Endothelial cell of umbilical vein (primary cell): ENCODE results near the gene BDKRB2. TPM values are rescaled to one million over a fixed set of nuclear protein-coding genes. Genes with fewer than 3 reads are reported as not detected.

ENCODE experiments used
- BruUV-seq: library from RNA; stranded (reverse); fragments of 400-500 nt; replicated peaks from 2 replicates; lab custom pipeline; 2021; lab: Mats Ljungman, UMichigan
- CTCF ChIA-PET: fragments of 300-600, 350-600 bp; sonication (Branson Sonifier 250); formaldehyde crosslinking; loops from one replicate; lab custom pipeline; 2021; ENCODE audit warnings: antibody characterized with exemption, inconsistent platforms; lab: Charles Lee
- POLR2A ChIA-PET: fragments of 300-600, 350-600 bp; sonication (Branson Sonifier 250); formaldehyde crosslinking; loops from one replicate; lab custom pipeline; 2021; ENCODE audit warnings: antibody characterized with exemption, inconsistent platforms; lab: Charles Lee
- DNase-seq: peaks from one replicate; pipeline ENCODE4 v3.0.0-alpha.2; 2011; ENCODE audit warnings: low read depth, low spot score
- FAIRE-seq: peaks from 2 replicates; lab custom pipeline; 2011; peaks lifted over from hg19 to GRCh38; lab: Jason Lieb, UNC
- H2AFZ ChIP-seq: 2 replicates; pipeline ENCODE4 v1.6.0; 2012; ENCODE audit warnings: low read depth, low read length, control low read depth, inconsistent platforms
- H3K27ac ChIP-seq: 2 replicates; pipeline ENCODE4 v1.5.1; 2011; ENCODE audit warnings: low read depth, mild to moderate bottlenecking, control low read depth, low read length, moderate library complexity; ENCODE audit not compliant: insufficient read depth
- H3K27me3 ChIP-seq, 2 experiments: 2 replicates each; pipeline versions ENCODE4 v1.6.0 to v1.6.1; 2011; ENCODE audit warnings: low read length in 2 of 2, mixed read lengths in 1 of 2; ENCODE audit not compliant: control insufficient read depth in 2 of 2, insufficient read depth in 2 of 2
- H3K36me3 ChIP-seq, 2 experiments: 2 replicates in 1 of 2; 3 replicates in 1 of 2; pipeline ENCODE4 v1.5.1; 2011; ENCODE audit warnings: low read length in 2 of 2, mild to moderate bottlenecking in 1 of 2, moderate library complexity in 1 of 2; ENCODE audit not compliant: control insufficient read depth in 2 of 2, insufficient read depth in 2 of 2; ENCODE audit errors: extremely low read depth in 1 of 2
- H3K4me1 ChIP-seq: 3 replicates; pipeline ENCODE4 v1.5.1; 2011; ENCODE audit warnings: mild to moderate bottlenecking, low read length; ENCODE audit not compliant: control insufficient read depth, insufficient read depth; ENCODE audit errors: extremely low read depth
- H3K4me2 ChIP-seq: 2 replicates; pipeline ENCODE4 v1.6.1; 2011; ENCODE audit warnings: low read length, control low read depth, mixed read lengths; ENCODE audit not compliant: insufficient read depth
- H3K4me3 ChIP-seq, 3 experiments: fragments of 200-600 bp in 1 of 3; sonication (generic), shearing (Covaris generic) in 1 of 3; replicated peaks in 1 of 3; 2 replicates each; pipeline ENCODE4 v1.5.1; 2011 to 2016; ENCODE audit warnings: control low read depth in 3 of 3, low read length in 3 of 3, mild to moderate bottlenecking in 2 of 3, inconsistent platforms in 1 of 3, low read depth in 1 of 3, moderate library complexity in 1 of 3; ENCODE audit not compliant: insufficient read depth in 1 of 3
- H3K79me2 ChIP-seq: 2 replicates; pipeline ENCODE4 v1.6.0; 2012; ENCODE audit warnings: low read length, inconsistent platforms; ENCODE audit not compliant: control insufficient read depth, insufficient read depth
- H3K9ac ChIP-seq: replicated peaks from 2 replicates; pipeline ENCODE3; 2011; ENCODE audit warnings: low read length, control low read depth; ENCODE audit not compliant: insufficient read depth; ENCODE audit errors: extremely low read depth
- H3K9me1 ChIP-seq: replicated peaks from 3 replicates; pipeline ENCODE4 v1.6.0; 2011; ENCODE audit warnings: mild to moderate bottlenecking, low read length; ENCODE audit not compliant: control insufficient read depth, insufficient read depth; ENCODE audit errors: extremely low read depth
- H3K9me3 ChIP-seq: replicated peaks from 2 replicates; pipeline ENCODE4 v1.5.1; 2012; ENCODE audit warnings: low read length, inconsistent platforms; ENCODE audit not compliant: control insufficient read depth, insufficient read depth
- H4K20me1 ChIP-seq: replicated peaks from 2 replicates; pipeline ENCODE3; 2011; ENCODE audit warnings: mild to moderate bottlenecking, low read length; ENCODE audit not compliant: control insufficient read depth, insufficient read depth; ENCODE audit errors: extremely low read depth
- EZH2 ChIP-seq: IDR thresholded peaks from 2 replicates; pipeline ENCODE4 v1.6.1; 2012; ENCODE audit warnings: borderline replicate concordance, low read depth, mild to moderate bottlenecking, moderate library complexity, low read length, inconsistent platforms; ENCODE audit not compliant: severe bottlenecking
- FOS ChIP-seq: IDR thresholded peaks from 2 replicates; pipeline ENCODE4 v1.6.1; 2011; ENCODE audit warnings: mild to moderate bottlenecking, low read length, moderate library complexity, borderline replicate concordance; ENCODE audit not compliant: insufficient read depth
- GATA2 ChIP-seq: IDR thresholded peaks from 2 replicates; pipeline ENCODE4 v1.7.0; 2011; ENCODE audit warnings: low read depth, mild to moderate bottlenecking, moderate library complexity, mixed read lengths, low read length; ENCODE audit not compliant: insufficient read length, insufficient read depth
- JUN ChIP-seq: IDR thresholded peaks from 2 replicates; pipeline ENCODE4 v1.6.1; 2011; ENCODE audit warnings: borderline replicate concordance, low read depth; ENCODE audit not compliant: insufficient read length, insufficient read depth
- MAX ChIP-seq: IDR thresholded peaks from 2 replicates; pipeline ENCODE4 v1.6.1; 2011; ENCODE audit not compliant: insufficient read depth, insufficient read length
- MYC ChIP-seq: IDR thresholded peaks from one replicate; pipeline ENCODE4 v1.6.1; 2011; ENCODE audit warnings: mild to moderate bottlenecking, low read depth, low read length
- POLR2A ChIP-seq: IDR thresholded peaks from 2 replicates; pipeline ENCODE4 v1.6.1; 2012; ENCODE audit warnings: low read depth, mild to moderate bottlenecking, control low read depth, low read length
- POLR2AphosphoS5 ChIP-seq: IDR thresholded peaks from 2 replicates; pipeline ENCODE4 v1.6.1; 2012; ENCODE audit warnings: low read depth, mild to moderate bottlenecking, control low read depth, low read length, moderate library complexity; ENCODE audit not compliant: insufficient read depth
- dilution Hi-C: fragments of 300-500 bp; cut with MboI; formaldehyde crosslinking; loops from one replicate; pipeline ENCODE4 v1.15.0; 2019; ENCODE audit warnings: low sequenced_read_pairs; ENCODE audit not compliant: extremely low pct_ligation_motif_present
- intact Hi-C: fragments of 100-400 bp; cut with micrococcal nuclease; formaldehyde crosslinking; loops from one replicate; pipeline ENCODE4 v1.10.0; 2022
- polyA plus RNA-seq, 4 experiments: library from polyadenylated mRNA; depleted of rRNA in 3 of 4; stranded (reverse) in 3 of 4; unstranded in 1 of 4; fragments of >200 nt; gene quantifications; 2 replicates each; pipeline versions ENCODE4 v1.2.1 to v1.2.3, GENCODE V29; 2011 to 2012; ENCODE audit warnings: missing spikeins in 1 of 4
- total RNA-seq: library from RNA; stranded (reverse); gene quantifications from 2 replicates; pipeline ENCODE4 v1.2.3, GENCODE V29; 2021
- TF ChIP-seq, protein P1 (sequence below), 2 donors: IDR thresholded peaks; 1 replicate in 1 of 2; 2 replicates in 1 of 2; pipeline ENCODE4 v1.5.1; 2011; ENCODE audit warnings: low read length in 2 of 2, mild to moderate bottlenecking in 2 of 2, moderate library complexity in 2 of 2, control low read depth in 1 of 2, inconsistent platforms in 1 of 2, low read depth in 1 of 2; ENCODE audit not compliant: insufficient read depth in 1 of 2; ENCODE audit errors: extremely low read depth in 1 of 2

BDKRB2 gene
- total and polyA plus RNA-seq, 2 donors (not counting 3 experiments of a cell fraction or from before 2014, with no cell fraction given), result 0.22 to 0.77 TPM

DNA sequence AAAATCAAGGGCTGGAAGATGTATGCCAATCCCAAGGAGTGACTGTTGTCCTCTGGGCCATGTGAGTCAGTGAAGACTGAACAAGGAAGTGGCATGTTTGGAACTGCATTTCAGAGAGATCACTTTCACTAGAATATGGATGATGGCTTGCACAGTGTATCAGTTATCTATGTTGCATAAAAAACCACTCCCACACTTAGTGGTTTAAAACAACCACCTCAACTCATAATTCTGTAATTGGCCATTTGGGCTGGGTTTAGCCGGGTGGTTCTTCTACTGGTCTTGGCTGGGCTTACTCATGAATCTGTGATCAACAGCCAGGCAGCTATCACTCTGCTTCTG is 66.8 kb downstream of the BDKRB2 start:
- H3K9ac ChIP-seq, result no peak overlapping the region
- ChIA-PET CTCF (no interaction called here), POLR2A (no interaction called here)
- intact Hi-C loops, result no loop called here
- H3K36me3 ChIP-seq, result no peaks in the 10 kb centered on the region
- no peaks in the 10 kb centered on the region for H3K9me1 ChIP-seq
- no peaks in the 10 kb centered on the region for H3K9me3 ChIP-seq
- TF ChIP-seq POLR2AphosphoS5, result no peak
- no peak overlapping the region for H2AFZ ChIP-seq
- H3K4me1 ChIP-seq, result no peaks in the 10 kb centered on the region
- no TSS peak for BruUV-seq
- DNase-seq (no peak), FAIRE-seq (no peak)
- dilution Hi-C loops, result no loop called here
- no peak overlapping the region for H3K4me3 ChIP-seq
- H3K4me2 ChIP-seq, result no peak overlapping the region
- H3K27me3 ChIP-seq, result no peaks in the 10 kb centered on the region
- no peak overlapping the region for H3K27ac ChIP-seq
- H3K79me2 ChIP-seq, result no peaks in the 10 kb centered on the region
- no peaks in the 10 kb centered on the region for H4K20me1 ChIP-seq

DNA sequence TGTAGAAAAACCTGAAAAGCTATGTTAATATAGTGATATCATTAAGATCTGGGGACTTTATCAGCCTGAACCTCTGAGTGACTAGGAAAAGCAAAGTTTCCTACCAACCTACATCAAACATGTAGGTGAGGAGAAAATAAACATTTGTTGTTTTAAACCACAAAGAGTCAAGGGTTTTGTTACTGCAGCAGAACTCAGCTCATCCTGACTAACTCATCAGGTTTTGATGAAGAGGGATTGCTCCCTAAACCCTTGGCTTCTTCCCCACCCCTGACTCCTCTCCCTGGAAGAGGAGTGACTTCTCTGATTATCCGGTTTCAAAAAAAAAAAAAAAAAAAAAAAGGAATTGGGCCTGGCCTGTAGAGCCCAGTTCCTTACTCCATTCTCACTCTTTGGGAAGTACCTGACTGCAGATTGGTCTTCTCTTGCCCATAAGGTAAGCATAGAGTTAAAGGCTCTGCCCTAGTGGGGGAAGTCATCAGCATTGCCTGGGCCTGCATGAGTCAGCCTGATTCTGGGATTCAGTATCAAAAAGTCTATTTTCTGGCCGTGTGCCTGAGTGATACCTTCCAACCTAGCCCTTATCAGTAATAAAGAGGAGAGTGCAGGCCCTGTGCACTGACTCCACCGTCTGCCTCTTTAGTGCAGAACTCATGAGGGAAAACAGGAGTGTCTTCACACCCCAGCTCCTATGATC is 68.3 kb downstream of the BDKRB2 start:
- H3K9ac ChIP-seq, result no peak overlapping the region
- ChIA-PET POLR2A (no interaction called here), CTCF (interaction anchor here (1.0 to 1.2 kb wide), 2 partner anchors 172 to 706 kb away, joined by 3 to 4 read pairs; no protein-coding TSS in a partner anchor)
- H3K9me1 ChIP-seq, result no peaks in the 10 kb centered on the region
- no peaks in the 10 kb centered on the region for H3K9me3 ChIP-seq
- dilution Hi-C loops (no loop called here), intact Hi-C loops (no loop called here)
- no peaks in the 10 kb centered on the region for H3K27me3 ChIP-seq
- BruUV-seq, result no TSS peak
- TF ChIP-seq POLR2A (no peak), JUN (no peak), POLR2AphosphoS5 (no peak), MAX (no peak), FOS (no peak), EZH2 (no peak), GATA2 (no peak), MYC (no peak)
- TF ChIP-seq, protein P1, sequence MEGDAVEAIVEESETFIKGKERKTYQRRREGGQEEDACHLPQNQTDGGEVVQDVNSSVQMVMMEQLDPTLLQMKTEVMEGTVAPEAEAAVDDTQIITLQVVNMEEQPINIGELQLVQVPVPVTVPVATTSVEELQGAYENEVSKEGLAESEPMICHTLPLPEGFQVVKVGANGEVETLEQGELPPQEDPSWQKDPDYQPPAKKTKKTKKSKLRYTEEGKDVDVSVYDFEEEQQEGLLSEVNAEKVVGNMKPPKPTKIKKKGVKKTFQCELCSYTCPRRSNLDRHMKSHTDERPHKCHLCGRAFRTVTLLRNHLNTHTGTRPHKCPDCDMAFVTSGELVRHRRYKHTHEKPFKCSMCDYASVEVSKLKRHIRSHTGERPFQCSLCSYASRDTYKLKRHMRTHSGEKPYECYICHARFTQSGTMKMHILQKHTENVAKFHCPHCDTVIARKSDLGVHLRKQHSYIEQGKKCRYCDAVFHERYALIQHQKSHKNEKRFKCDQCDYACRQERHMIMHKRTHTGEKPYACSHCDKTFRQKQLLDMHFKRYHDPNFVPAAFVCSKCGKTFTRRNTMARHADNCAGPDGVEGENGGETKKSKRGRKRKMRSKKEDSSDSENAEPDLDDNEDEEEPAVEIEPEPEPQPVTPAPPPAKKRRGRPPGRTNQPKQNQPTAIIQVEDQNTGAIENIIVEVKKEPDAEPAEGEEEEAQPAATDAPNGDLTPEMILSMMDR (IDR thresholded peaks at IDR 0.05; ENCODE audit: extremely low read depth in 1 of 2, insufficient read depth in 1 of 2, low read depth in 1 of 2, low read length in 2 of 2), result no peak
- DNase-seq (no peak), FAIRE-seq (no peak)
- no peaks in the 10 kb centered on the region for H3K79me2 ChIP-seq
- no peak overlapping the region for H3K27ac ChIP-seq
- no peak overlapping the region for H2AFZ ChIP-seq
- no peaks in the 10 kb centered on the region for H4K20me1 ChIP-seq
- H3K4me3 ChIP-seq, result no peak overlapping the region
- no peaks in the 10 kb centered on the region for H3K36me3 ChIP-seq
- no peaks in the 10 kb centered on the region for H3K4me1 ChIP-seq
- no peak overlapping the region for H3K4me2 ChIP-seq
